GM23248 (cell line): Measurements from ENCODE around the gene TMEM123.

Experiments
- EZH2 ChIP-seq: fragments of 200-600 bp; sonication (generic); IDR thresholded peaks from 2 replicates; pipeline ENCODE4 v1.6.1; 2018; ENCODE audit warnings: antibody characterized with exemption, mild to moderate bottlenecking; ENCODE audit not compliant: insufficient read depth, poor library complexity, severe bottlenecking
- EZH2phosphoT487 ChIP-seq: fragments of 200-600 bp; sonication (generic); IDR thresholded peaks from 2 replicates; pipeline ENCODE4 v1.6.1; 2018; ENCODE audit warnings: antibody characterized with exemption, moderate library complexity, mild to moderate bottlenecking, low read depth; ENCODE audit not compliant: insufficient read depth

DNA sequence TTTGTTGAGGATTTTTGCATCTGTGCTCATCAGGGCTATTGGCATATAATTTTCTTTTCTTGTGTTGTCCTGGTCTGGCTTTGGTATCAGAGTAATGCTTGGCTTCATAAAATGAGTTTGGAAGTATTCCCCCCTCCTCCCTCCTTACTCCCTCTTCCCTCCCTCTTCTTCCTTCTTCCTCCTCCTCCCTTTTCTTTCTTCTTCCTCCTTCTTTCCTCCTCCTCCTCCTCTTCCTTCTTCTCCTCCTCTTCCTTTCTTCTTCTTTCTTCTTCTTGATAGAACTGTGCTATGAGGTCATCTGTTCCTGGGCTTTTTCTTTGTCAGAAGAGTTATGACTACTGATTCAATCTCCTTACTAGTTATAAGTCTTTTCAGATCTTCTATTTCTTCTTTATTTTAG lies 95.4 kb downstream of the TMEM123 start:
- no peak for TF ChIP-seq EZH2phosphoT487
- TF ChIP-seq EZH2, result no peak
